Suppressor macrophage (primary cell): ENCODE measurements around the gene ZNF383.
"Not testable (repeated sequence)": the region's sequence is repeated elsewhere in the genome, so short reads cannot be mapped to it uniquely, and the experiment has no call there.

Source experiments
- DNase-seq, 4 experiments: peaks; one replicate each; pipeline ENCODE4 v3.0.0-alpha.2; 2020 to 2022
- total RNA-seq, 17 experiments: gene quantifications; one replicate each; lab custom pipeline; 2026; ENCODE audit warnings: mixed read lengths in 6 of 17, inconsistent platforms in 3 of 17; lab: John Stamatoyannopoulos, UW

ZNF383 gene
- 1.3 to 12.1 (median 7.7) reads per million in 17 experiments for total RNA-seq

GRCh38 chr19:37217775-37218591 lies at the start of gene ZNF383:
TSS of gene ZNF383 (plus strand) at chr19:37218214. CDS start at chr19:37230454, 12,240 bp downstream.
- DNase-seq = peak; percentile 85 to 94 (median 92)

DNA sequence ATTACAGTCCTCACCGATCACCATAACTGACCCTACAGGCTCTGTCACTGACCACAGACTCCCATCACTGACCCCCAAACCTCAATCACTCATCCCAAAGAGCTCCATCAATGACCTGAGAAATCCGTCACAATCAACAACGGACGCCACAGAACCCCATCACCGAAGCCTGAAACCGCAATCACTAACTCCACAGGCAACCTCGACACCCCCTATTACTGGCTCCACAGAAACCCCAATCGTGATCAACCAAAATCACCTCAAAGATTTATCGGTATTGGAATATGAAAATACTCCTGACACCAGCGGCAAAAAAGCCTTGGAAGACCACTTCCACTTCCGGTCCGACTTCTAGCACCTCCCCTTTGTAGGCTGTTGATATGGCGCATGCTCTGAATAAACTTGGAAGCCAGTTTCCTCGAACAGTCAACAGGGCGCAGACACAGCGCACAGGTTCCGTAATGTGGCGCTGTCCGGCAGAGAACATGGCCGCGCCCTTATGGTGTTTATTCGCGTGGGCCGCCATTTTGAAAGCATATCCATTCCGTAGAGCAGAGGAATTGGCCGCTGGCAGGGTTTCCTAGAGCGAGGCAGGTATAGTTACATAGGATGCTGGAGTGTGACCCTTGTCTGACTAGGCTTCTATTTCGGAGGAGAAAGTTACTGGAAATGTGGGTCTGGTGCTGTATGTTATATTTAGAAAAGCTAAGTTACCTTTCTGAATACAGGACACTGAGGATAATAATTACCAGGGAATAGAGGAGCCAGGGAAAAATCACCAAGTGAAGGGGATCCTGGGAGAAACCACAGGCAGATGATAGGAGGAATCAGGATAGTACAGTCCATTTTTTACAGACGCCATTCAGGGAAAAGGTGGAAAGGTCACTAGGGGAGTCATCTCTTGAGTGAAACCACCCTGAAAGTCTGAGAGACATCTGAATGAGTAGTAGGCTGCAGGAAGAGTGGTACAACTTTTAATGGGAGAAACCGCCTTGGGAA lies 45.3 kb upstream of the ZNF383 start, which contains the start of gene ZNF585A:
ZNF585A (minus strand) TSS at position 328 of the 999 bp plus-strand sequence. CDS start 2,785 bp downstream, outside the sequence.
- peak; percentile 95 to 98 (median 96) for DNase-seq

DNA sequence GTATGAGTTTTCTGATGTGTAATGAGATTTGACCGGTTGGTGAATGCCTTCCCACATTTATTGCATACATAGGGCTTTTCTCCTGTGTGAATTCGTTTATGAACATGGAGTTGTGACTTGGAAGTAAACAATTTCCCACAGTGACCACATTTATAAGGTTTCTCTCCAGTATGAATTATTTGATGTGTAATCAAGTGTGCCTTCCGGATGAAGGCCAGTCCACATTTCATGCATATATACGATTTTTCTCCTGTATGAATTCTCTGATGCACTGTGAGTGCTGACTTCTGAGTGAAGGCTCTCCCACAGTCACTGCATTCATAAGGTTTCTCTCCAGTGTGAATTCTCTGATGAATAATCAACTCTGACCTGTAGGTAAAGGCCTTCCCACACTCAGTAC lies 31.9 kb upstream of the ZNF383 start:
- not testable (repeated sequence) for DNase-seq

DNA sequence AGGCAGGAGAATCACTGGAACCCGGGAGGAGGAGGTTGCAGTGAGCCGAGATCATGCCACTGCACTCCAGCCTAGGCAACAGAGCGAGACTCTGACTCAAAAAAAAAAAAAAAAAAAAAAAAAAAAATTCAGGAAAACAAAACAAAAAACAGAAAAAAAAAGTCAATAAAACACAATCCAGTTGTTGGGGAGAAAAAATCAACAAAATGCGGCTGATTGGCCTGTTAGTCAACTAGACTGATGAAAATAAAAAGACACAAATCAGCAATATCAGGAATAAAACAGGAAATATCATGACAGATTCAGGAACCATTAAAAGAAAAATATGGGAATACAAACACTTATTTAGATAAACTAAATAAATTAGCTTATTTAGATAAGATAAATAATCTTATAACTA lies 22.8 kb upstream of the ZNF383 start:
- DNase-seq = not testable (repeated sequence)

- not testable (repeated sequence) for DNase-seq
Observed at GRCh38 chr19:37197115-37197514, 20.9 kb upstream of the ZNF383 start.

DNA sequence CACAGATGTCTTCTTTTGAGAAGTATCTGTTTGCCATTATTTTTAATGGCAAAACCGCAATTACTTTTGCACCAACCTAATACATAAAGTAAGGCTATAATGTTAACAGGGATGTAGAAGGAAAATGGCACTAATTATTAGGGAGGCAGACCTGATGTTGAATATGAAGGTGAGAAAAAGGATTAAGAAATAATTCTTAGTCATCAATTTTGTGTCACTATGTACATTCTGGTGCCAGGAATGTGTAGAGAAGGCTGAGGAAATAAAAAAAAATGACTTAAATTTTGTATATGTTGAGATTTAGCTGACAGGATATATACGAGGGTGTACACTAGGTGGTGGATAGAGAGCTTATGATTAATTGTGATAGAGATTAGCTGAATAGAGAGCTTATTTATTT lies 20.2 kb upstream of the ZNF383 start:
- no peak for DNase-seq

GRCh38 chr19:37217480-37217774 lies 587 bp upstream of the ZNF383 start:
- no peak for DNase-seq

DNA sequence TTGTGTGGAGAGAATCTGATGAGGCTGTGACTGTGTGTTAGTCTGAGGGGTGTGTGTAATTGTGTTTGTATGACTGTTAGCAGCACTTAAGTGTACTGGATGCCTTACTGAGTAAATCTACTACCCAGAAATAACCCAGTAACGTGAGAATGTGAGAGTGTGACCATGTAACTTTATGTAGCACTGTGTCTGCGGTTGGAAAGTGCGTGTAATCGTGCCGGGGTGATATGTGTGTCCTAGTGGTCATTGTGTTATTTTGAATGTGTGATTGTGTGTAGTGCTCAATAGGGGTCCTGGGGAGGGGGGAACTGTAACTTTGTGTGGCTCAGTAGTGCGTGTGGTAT lies 550 bp downstream of the ZNF383 start:
- DNase-seq = peak in 2 of 4 experiments; percentile 3 to 5

- no peak for DNase-seq
Observed at GRCh38 chr19:37220383-37220782, 2.4 kb downstream of the ZNF383 start.

- DNase-seq = no peak
Observed at GRCh38 chr19:37221136-37221535, 3.1 kb downstream of the ZNF383 start.

DNA sequence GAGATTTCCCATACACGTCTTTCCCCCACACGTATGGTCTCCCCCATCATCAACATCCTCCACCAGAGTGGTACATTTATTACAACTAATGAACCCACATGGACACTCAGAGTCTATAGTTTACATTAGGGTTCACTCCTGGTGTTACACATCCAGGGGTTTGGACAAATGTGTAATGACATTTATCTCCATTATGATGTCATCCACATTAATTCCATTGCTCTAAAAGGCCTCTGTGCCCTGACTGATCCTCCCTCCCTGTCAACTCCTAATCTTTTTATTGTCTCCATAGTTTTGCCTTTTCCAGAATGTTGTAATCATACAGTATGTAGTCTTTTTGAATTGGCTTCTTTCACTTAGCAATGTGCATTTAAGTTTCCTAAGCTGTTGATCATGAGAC lies 8.2 kb downstream of the ZNF383 start:
- no peak for DNase-seq

DNA sequence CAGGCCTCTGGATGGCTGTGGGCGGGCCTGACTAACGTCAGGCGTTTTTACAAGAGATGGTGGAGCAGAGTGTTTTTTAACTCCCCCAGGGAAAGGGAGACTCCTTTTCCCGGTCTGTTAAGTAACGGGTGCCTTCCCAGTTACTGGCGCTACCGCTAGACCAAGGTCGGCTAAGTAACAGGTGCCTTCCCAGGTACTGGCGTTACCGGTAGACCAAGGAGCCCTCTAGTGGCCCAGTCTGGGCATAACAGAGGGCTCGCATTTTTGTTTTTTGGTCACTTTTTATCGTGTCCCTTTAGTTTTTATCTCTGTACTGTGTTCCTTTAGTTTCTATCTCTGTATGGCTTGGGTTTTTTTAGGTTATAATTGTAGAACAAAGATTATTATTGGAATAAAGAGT lies 10.0 kb downstream of the ZNF383 start:
- peak in 1 of 4 experiments; percentile 10 for DNase-seq

GRCh38 chr19:37243206-37243632 lies 25.2 kb downstream of the ZNF383 start:
- DNase-seq = peak in 1 of 4 experiments; percentile 6

DNA sequence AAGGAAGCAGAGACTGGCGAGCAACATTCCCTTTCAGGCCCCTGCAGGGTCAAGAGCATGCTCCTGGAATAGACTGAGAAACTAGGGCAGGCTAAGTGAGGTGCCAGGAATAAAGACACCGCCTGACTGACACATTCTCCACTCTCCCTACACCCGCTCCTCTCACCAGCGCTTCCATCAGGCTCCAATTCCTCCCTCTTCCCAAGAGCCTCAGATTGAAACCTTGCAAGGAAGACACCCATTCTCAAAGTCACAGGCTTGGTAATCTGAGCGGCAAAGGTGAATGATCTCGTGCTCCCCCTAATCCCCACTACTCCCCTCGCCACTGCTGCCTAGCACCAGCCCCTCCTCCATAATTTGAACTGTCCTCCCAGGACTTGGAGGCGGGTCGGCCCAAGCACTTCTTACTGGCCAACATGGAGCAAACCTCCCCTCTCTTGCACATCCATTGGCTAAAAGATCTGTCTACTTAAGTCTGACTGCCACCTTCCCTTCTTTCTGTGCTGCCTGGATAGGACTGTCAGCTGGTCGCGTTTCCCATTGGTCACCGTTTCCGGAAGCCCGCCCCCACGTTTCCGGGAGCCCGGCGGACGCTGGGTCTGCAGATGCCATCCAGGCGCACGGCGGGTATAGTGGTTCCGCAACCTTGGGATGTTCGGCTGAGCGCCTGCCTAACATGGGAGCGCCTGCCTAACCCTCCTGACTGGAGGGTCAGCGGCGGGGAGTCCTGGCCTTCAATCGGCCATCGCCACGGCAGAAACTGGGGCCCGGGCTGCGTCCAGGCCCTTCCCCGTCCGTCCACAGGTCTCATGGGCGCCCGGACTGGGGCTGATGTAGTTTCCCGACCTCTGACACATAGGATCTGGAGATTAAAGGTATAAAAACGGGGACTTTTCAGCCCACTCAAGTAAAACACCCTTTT lies 33.6 kb downstream of the ZNF383 start:
- DNase-seq = peak in 3 of 4 experiments; percentile 23 to 49 (median 26)

DNA sequence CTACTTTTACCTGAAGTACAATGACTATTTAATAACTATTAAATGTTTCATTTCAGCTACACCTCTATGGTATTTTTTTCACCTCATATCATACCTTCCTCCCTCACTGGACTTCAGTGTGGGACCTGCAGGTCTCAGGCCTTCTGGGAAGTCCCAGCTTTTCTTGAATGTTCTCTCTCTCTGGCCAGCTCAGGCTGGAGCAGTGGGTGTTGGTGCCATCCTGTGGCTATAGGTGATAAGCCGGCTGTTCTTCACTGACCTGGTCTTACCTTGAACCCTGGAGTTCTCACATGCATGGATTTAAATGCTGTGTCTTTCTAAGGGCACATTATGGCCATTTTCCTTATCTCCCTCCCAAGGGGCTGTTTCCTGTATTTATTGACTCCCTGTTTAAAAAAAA lies 45.0 kb downstream of the ZNF383 start:
- DNase-seq = not testable (repeated sequence)

- not testable (repeated sequence) for DNase-seq
Observed at GRCh38 chr19:37267005-37267404, 49.0 kb downstream of the ZNF383 start.

DNA sequence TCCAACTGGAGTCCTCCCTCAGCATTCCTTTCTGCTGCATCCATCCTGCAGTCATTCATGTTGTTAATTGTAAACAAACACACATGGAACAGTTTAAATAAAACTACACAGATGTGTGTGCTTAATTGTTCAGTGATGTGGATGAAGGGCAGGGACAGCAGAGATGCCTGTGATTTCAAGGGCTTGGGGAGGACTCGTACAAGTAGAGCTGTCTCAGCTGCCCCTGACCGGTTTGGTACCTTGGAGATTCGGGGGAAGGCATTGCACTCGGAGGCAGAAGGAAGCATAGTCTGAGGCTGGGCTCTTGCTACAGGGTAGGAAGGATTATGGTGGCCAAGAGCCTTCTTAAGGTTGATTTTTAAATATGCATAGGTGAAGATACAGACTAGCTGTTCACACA lies 49.7 kb downstream of the ZNF383 start:
- DNase-seq = not testable (repeated sequence)

DNA sequence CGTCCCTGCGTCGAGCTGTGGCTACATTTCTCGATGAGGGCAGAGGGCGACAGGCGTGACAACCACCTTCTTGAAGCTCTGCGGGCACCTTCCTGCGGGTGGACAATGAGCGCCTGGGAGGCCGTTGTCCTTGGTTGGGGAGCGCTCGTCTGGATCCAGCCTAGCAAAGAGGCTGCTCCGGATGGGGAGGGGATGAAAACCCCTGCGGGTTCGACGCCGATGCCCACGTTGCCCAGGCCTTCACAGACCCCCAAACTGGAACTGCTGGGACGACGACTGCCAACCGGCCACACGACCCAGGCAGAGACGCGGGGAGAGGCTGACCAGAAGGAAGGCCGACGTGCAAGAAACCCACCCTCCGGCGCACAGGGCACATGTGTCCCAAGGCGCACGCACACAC lies 62.6 kb downstream of the ZNF383 start:
- DNase-seq = not testable (repeated sequence)

- not testable (repeated sequence) for DNase-seq
Observed at GRCh38 chr19:37284020-37284419, 66.0 kb downstream of the ZNF383 start.

- not testable (repeated sequence) for DNase-seq
Observed at GRCh38 chr19:37289229-37289628, 71.2 kb downstream of the ZNF383 start.

DNA sequence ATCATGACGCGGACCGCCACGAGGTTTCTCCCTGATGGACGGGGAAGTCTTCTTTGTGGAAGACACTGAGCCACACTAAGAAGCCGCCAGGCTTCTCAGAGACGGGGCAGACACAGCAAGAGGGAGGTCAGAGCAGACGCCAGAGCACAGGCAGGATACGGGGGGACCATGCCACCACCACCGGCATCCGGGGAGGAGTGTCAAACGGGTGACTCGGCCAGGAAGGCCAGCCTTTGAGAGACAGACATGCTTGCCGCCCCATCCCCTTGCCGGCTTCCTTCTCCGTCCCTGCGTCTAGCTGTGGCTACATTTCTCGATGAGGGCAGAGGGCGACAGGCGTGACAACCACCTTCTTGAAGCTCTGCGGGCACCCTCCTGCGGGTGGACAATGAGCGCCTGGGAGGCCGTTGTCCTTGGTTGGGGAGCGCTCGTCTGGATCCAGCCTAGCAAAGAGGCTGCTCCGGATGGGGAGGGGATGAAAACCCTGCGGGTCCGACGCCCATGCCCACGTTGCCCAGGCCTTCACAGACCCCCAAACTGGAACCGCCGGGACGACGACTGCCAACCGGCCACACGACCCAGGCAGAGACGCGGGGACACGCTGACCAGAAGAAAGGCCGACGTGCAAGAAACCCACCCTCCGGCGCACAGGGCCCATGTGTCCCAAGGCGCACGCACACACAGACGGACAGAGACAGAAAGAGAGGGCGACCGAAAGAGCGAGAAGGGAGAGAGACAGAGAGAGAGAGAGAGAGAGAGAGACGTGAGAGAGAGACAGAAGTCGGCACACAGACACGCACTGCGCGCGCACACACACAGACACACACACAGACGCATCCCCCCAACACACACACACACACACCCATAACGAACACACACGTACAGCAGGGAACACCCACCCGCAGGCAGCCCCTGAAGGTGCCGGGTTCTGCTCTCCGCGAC lies 75.3 kb downstream of the ZNF383 start:
- DNase-seq = not testable (repeated sequence)
